Activated CD4-positive, alpha-beta T cell treated with anti-CD3 and anti-CD28 coated beads, Interleukin-2, amount 10 ng/mL, durations not matched to agents 24 days and 14 days (primary cell): ENCODE results near the gene RNF225. TPM values are rescaled to one million over a fixed set of nuclear protein-coding genes. Genes with fewer than 3 reads are reported as not detected.
"Not testable (repeated sequence)": the region's sequence is repeated elsewhere in the genome, so short reads cannot be mapped to it uniquely, and the experiment has no call there.

Experiments
- DNase-seq: peaks from one replicate; pipeline ENCODE4 v3.0.0; 2022
- H3K27ac Mint-ChIP-seq: one replicate; pipeline ENCODE4 v1.8.0; 2022; ENCODE audit warnings: mild to moderate bottlenecking, mixed read lengths
- H3K27me3 Mint-ChIP-seq: one replicate; pipeline ENCODE4 v1.8.0; 2022; ENCODE audit warnings: mixed read lengths
- H3K36me3 Mint-ChIP-seq: one replicate; pipeline ENCODE4 v1.8.0; 2022; ENCODE audit warnings: low read depth, mild to moderate bottlenecking, mixed read lengths
- H3K4me1 Mint-ChIP-seq: one replicate; pipeline ENCODE4 v1.8.0; 2021; ENCODE audit warnings: mixed read lengths
- H3K4me3 Mint-ChIP-seq: one replicate; pipeline ENCODE4 v1.8.0; 2022; ENCODE audit warnings: mild to moderate bottlenecking, moderate library complexity, mixed read lengths
- H3K9me3 Mint-ChIP-seq: one replicate; pipeline ENCODE4 v1.8.0; 2021; ENCODE audit warnings: mixed read lengths
- intact Hi-C: fragments of 100-400 bp; cut with micrococcal nuclease; formaldehyde crosslinking; loops from one replicate; pipeline ENCODE4 v1.15.1; 2023
- total RNA-seq: library from RNA; stranded (reverse); gene quantifications from 2 replicates; pipeline ENCODE4 v1.2.3, GENCODE V29; 2022

Gene RNF225
- total RNA-seq, 1 donor from 2014 or later: 1.1 TPM

DNA sequence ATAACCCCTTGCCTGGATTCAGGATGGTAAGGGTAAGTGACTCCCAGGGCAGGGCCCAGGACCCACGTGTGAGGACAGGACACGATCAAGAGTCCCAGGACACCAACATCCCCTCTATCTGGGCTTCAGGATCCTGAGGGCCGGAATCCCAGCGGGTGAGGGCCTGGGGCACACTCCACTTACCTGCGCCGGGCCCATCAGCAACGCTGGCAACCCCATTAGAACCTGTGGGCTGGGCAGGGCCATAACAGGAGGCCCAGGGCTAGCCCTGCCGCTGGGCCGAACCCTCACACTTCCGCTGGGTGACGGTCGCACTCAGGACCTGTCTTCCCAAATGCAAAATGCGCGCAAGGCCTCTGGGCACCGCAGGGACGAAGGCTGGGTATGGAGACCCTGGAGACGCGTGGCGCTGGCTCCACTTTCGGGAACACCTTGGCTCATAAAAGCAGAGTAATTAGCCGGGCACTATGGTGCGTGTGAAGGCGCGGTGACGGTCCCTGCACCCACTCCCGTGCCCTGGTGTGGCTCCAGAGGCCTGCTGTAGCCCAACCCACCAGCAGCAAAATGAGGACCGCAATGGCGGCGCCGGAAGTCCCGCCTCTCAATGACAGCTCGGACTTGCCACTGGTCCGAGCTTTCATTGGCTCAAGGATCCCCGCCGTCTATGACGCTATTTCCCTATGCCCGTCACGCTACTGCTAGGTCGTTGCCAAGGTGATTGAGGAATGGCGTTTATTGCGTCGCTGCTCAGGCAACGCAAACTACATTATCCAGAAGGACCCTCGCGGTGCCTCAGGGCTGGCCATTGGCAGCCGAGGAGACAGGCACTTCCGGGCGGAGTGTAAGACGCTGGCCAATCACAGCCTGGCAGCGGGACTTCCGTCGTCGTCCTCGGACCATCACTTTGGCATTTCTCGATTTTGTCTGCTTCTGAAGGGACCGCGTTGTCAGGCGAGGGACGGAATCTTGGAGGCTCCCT is 44.4 kb downstream of the RNF225 start, which contains the start of gene ZNF132:
Gene ZNF132, minus strand, starts transcription at position 578 of the 979 bp plus-strand sequence. Its CDS starts 332 bp downstream, at position 246.
- peak; percentile 98 for DNase-seq
- H3K27me3 Mint-ChIP-seq: no peaks in the 10 kb centered on the region
- peaks cover 48% of the 10 kb centered on the region for H3K36me3 Mint-ChIP-seq
- intact Hi-C loops: loop anchor here (1.0 kb wide), 7 partner anchors 11 to 162 kb away; partner anchors contain the start of genes ERVK3-1, RPS5, ZNF324B and ZNF584
- H3K4me3 Mint-ChIP-seq: peak within 1 kb of the TSS; percentile 97
- peaks cover 40% of the 10 kb centered on the region for H3K9me3 Mint-ChIP-seq
- peak within 1 kb of the TSS; percentile 97 for H3K27ac Mint-ChIP-seq
- H3K4me1 Mint-ChIP-seq: peaks cover 21% of the 10 kb centered on the region

- Mint-ChIP-seq H3K36me3 (peaks cover 41% of the 10 kb centered on the region), H3K27ac (peak overlapping the region; percentile 97)
These were observed 45.1 kb downstream of the RNF225 start for GRCh38 chr19:58440556-58440955.

DNA sequence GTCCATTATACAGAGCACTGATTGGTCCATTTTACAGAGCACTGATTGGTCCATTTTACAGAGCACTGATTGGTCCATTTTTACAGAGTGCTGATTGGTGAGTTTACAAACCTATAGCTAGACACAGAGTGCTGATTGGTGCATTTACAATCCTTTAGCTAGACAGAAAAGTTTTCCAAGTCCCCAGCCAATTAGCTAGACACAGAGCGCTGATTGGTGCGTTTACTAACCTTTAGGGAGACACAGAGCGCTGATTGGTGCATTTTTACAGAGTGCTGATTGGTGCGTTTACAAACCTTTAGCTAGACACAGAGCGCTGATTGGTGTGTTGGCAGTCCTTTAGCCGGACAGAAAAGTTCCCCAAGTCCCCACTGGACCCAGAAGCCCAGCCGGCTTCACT is 47.5 kb downstream of the RNF225 start:
- Mint-ChIP-seq H3K36me3 (peaks cover 20% of the 10 kb centered on the region), H3K9me3 (peaks cover 31% of the 10 kb centered on the region)
- intact Hi-C loops: not testable (repeated sequence)

More at GRCh38 chr19:58440556-58440955, 45.1 kb downstream of the RNF225 start:
- no peak for DNase-seq
- intact Hi-C loops: loop anchor here (1.0 kb wide), 7 partner anchors 11 to 162 kb away; partner anchors contain the start of genes ERVK3-1, RPS5, ZNF324B and ZNF584
- Mint-ChIP-seq H3K27me3 (no peaks in the 10 kb centered on the region), H3K4me3 (peak overlapping the region; percentile 97), H3K9me3 (peaks cover 36% of the 10 kb centered on the region), H3K4me1 (peaks cover 21% of the 10 kb centered on the region)

More for the DNA sequence above, 47.5 kb downstream of the RNF225 start:
- peaks cover 20% of the 10 kb centered on the region for H3K4me1 Mint-ChIP-seq
- H3K27ac Mint-ChIP-seq, DNase-seq, H3K4me3 Mint-ChIP-seq, H3K27me3 Mint-ChIP-seq: not testable (repeated sequence)

Other genes starting within 250 kb of the RNF225 start
- 1.4 and 2.1 TPM in 2 replicates for gene ZNF329, start 244.9 kb upstream of the RNF225 start, total RNA-seq
- gene ZNF274, start 212.6 kb upstream of the RNF225 start, total RNA-seq: 19.4 and 19.8 TPM in 2 replicates
- 52.9 and 55.5 TPM in 2 replicates for gene ZNF544, start 166.7 kb upstream of the RNF225 start, total RNA-seq
- gene ZNF8, start 116.7 kb upstream of the RNF225 start, total RNA-seq: 4.8 and 5.1 TPM in 2 replicates
- 75.2 and 80.7 TPM in 2 replicates for gene ERVK3-1, start 90.3 kb upstream of the RNF225 start, total RNA-seq
- 4.2 and 4.6 TPM in 2 replicates for gene ZSCAN22, start 68.7 kb upstream of the RNF225 start, total RNA-seq
- 7.6 and 7.7 TPM in 2 replicates for gene A1BG, start 42.2 kb upstream of the RNF225 start, total RNA-seq
- 0.79 and 1.1 TPM in 2 replicates for gene ZNF497, start 32.9 kb upstream of the RNF225 start, total RNA-seq
- gene ZNF837, start 14.6 kb upstream of the RNF225 start, total RNA-seq: 0.89 and 1.1 TPM in 2 replicates
- 1,286 and 1,288 TPM in 2 replicates for gene RPS5, start 8.4 kb upstream of the RNF225 start, total RNA-seq
- gene ZNF584, start 13.0 kb downstream of the RNF225 start, total RNA-seq: 17.4 and 17.7 TPM in 2 replicates
- 3.6 and 3.8 TPM in 2 replicates for gene ZNF132, start 44.5 kb downstream of the RNF225 start, total RNA-seq
- gene ZNF324B, start 56.0 kb downstream of the RNF225 start, total RNA-seq: 14.4 and 15.2 TPM in 2 replicates
- gene ZNF324, start 71.4 kb downstream of the RNF225 start, total RNA-seq: 13.6 and 14.7 TPM in 2 replicates
- gene ZNF446, start 80.7 kb downstream of the RNF225 start, total RNA-seq: 6.3 and 6.8 TPM in 2 replicates
- gene SLC27A5, start 116.3 kb downstream of the RNF225 start, total RNA-seq: 24.6 and 27.0 TPM in 2 replicates
- 16.8 and 17.5 TPM in 2 replicates for gene ZBTB45, start 124.2 kb downstream of the RNF225 start, total RNA-seq
- 689 and 698 TPM in 2 replicates for gene TRIM28, start 148.4 kb downstream of the RNF225 start, total RNA-seq
- 108 and 114 TPM in 2 replicates for gene CHMP2A, start 159.4 kb downstream of the RNF225 start, total RNA-seq
- gene UBE2M, start 163.0 kb downstream of the RNF225 start, total RNA-seq: 161 and 175 TPM in 2 replicates
- 21.6 and 23.7 TPM in 2 replicates for gene MZF1, start 177.7 kb downstream of the RNF225 start, total RNA-seq